ENCODE measurements around the gene KRT72.

KRT72 gene

GRCh38 chr12:52541709-52542108, 59.6 kb downstream of the KRT72 start:
- no peak for DNase-seq (ENCODE audit: low read depth)

- no peak for DNase-seq (ENCODE audit: low read depth)
These were observed 60.7 kb downstream of the KRT72 start for GRCh38 chr12:52540531-52540930.

- DNase-seq (ENCODE audit: low read depth), result no peak
These were observed 61.5 kb downstream of the KRT72 start for GRCh38 chr12:52539821-52540173.

GRCh38 chr12:52539083-52539820, 62.0 kb downstream of the KRT72 start:
- DNase-seq (ENCODE audit: low read depth), result peak; percentile 56

GRCh38 chr12:52537101-52537500, 64.2 kb downstream of the KRT72 start:
- DNase-seq (ENCODE audit: low read depth), result no peak
